NB4 (cell line): ENCODE measurements around the gene DYNC1I1.

Experiments
- MYC ChIP-seq: IDR thresholded peaks from 2 replicates; pipeline ENCODE4 v1.6.1; 2011; ENCODE audit warnings: low read depth, low read length
- POLR2A ChIP-seq: IDR thresholded peaks from 2 replicates; pipeline ENCODE4 v1.6.1; 2011; ENCODE audit warnings: mild to moderate bottlenecking; ENCODE audit not compliant: insufficient read length; ENCODE audit errors: extremely low read depth
- TF ChIP-seq, protein P1 (sequence below): IDR thresholded peaks from one replicate; pipeline ENCODE4 v1.5.1; 2012; ENCODE audit warnings: low read depth, low read length
- TF ChIP-seq, protein P2 (sequence below): IDR thresholded peaks from 2 replicates; pipeline ENCODE4 v1.6.1; 2011; ENCODE audit warnings: low read depth, low read length

DNA sequence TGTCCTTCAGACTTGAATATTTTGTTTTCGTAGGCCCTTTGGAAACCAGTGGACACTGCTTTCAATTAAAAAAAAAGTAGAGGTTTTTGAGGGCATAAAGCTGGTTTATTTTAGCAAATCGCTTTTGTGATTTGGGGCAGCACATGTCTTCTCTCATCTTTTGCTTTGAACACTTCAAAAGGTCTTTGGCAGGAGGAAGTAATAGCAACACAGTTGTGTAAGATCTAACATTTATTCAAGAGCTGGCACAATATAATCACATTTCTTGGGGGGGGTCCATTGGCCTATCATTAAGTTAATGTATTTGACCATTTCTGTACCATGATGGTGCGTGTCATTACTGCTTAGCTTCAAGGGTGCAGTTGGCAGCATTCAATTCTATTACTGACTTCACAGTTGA lies 42.4 kb downstream of the DYNC1I1 start:
- TF ChIP-seq, protein P1, sequence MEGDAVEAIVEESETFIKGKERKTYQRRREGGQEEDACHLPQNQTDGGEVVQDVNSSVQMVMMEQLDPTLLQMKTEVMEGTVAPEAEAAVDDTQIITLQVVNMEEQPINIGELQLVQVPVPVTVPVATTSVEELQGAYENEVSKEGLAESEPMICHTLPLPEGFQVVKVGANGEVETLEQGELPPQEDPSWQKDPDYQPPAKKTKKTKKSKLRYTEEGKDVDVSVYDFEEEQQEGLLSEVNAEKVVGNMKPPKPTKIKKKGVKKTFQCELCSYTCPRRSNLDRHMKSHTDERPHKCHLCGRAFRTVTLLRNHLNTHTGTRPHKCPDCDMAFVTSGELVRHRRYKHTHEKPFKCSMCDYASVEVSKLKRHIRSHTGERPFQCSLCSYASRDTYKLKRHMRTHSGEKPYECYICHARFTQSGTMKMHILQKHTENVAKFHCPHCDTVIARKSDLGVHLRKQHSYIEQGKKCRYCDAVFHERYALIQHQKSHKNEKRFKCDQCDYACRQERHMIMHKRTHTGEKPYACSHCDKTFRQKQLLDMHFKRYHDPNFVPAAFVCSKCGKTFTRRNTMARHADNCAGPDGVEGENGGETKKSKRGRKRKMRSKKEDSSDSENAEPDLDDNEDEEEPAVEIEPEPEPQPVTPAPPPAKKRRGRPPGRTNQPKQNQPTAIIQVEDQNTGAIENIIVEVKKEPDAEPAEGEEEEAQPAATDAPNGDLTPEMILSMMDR: no peak
- TF ChIP-seq POLR2A: no peak
- TF ChIP-seq, protein P2, sequence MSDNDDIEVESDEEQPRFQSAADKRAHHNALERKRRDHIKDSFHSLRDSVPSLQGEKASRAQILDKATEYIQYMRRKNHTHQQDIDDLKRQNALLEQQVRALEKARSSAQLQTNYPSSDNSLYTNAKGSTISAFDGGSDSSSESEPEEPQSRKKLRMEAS: no peak
- TF ChIP-seq MYC: no peak
